NOMO-1 treated with dmso at 0.1 percent for 144 hours (cell line): ENCODE data around the gene ATAD2B.
A peak's percentile ranks its signal among the peaks of the same experiment; 100 is the strongest.

Experiments
- DNase-seq: peaks from one replicate; lab custom pipeline; 2025; ENCODE audit not compliant: unreplicated experiment; lab: John Stamatoyannopoulos, UW

The ATAD2B gene

GRCh38 chr2:23838581-23838980 lies 88.3 kb downstream of the ATAD2B start:
- no peak for DNase-seq

- DNase-seq = no peak
Measured at GRCh38 chr2:23837871-23838270, 89.1 kb downstream of the ATAD2B start.

- DNase-seq = no peak
Measured at GRCh38 chr2:23836971-23837565, 89.9 kb downstream of the ATAD2B start.

GRCh38 chr2:23836505-23836904 lies 90.4 kb downstream of the ATAD2B start:
- DNase-seq = no peak

- no peak for DNase-seq
Measured at GRCh38 chr2:23835988-23836387, 90.9 kb downstream of the ATAD2B start.

GRCh38 chr2:23835423-23835822 lies 91.5 kb downstream of the ATAD2B start:
- no peak for DNase-seq

- no peak for DNase-seq
Measured at GRCh38 chr2:23828986-23829385, 97.9 kb downstream of the ATAD2B start.

GRCh38 chr2:23828256-23828980 lies 98.5 kb downstream of the ATAD2B start:
- DNase-seq = no peak

GRCh38 chr2:23827287-23827686 lies 99.6 kb downstream of the ATAD2B start:
- no peak for DNase-seq

GRCh38 chr2:23826771-23827170 lies 100.2 kb downstream of the ATAD2B start:
- no peak for DNase-seq

GRCh38 chr2:23826040-23826439 lies 100.9 kb downstream of the ATAD2B start:
- DNase-seq = peak; percentile 41

GRCh38 chr2:23824777-23825212 lies 102.1 kb downstream of the ATAD2B start:
- no peak for DNase-seq

- no peak for DNase-seq
Measured at GRCh38 chr2:23823863-23824262, 103.1 kb downstream of the ATAD2B start.

GRCh38 chr2:23814963-23815362 lies 112.0 kb downstream of the ATAD2B start:
- no peak for DNase-seq

- DNase-seq = no peak
Measured at GRCh38 chr2:23813438-23813837, 113.5 kb downstream of the ATAD2B start.

- DNase-seq = no peak
Measured at GRCh38 chr2:23809150-23809549, 117.8 kb downstream of the ATAD2B start.

- no peak for DNase-seq
Measured at GRCh38 chr2:23806665-23807249, 120.2 kb downstream of the ATAD2B start.

- DNase-seq = no peak
Measured at GRCh38 chr2:23806201-23806600, 120.7 kb downstream of the ATAD2B start.

GRCh38 chr2:23803965-23804542 lies 122.9 kb downstream of the ATAD2B start:
- DNase-seq = no peak

GRCh38 chr2:23803264-23803964 lies 123.5 kb downstream of the ATAD2B start:
- DNase-seq = no peak

- DNase-seq = peak; percentile 41
Measured at GRCh38 chr2:23801396-23801795, 125.5 kb downstream of the ATAD2B start.
